ENCODE data around the gene SLC9A9. TPM values are rescaled to one million over a fixed set of nuclear protein-coding genes. Genes with fewer than 3 reads are reported as not detected.

The SLC9A9 gene
- total RNA-seq, 2 donors from 2014 or later: 1.3 to 3.7 TPM

DNA sequence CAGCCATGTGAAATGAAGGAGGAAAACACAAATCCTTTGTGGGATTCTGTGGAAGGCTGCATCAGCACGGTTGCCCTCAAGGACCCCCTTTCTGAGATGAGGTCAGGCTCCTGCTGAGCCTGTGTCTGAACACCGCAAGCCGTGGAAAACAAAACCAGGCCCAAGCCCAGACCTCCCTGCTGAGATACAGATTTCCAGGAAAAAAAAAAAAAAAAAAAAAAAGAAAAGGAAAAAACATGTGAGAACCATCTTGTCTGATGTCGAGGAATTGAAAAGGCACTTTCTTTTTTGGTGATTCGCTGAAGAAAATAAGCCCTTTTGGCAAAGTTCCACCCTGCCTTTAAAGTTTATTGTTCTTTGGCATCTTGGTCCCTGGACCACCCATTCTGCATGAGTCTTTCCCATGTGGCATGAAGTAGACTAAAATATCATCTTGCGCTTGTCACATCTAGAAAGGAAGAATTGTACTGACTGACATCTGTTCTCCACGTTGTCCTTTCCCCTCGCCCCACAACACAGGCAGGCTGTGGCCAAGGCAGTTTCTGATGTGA lies 611.1 kb downstream of the SLC9A9 start:
- Histone ChIP-seq H3K4me3 (ENCODE audit: low read length) (no peak overlapping the region), H3K4me1 (ENCODE audit: control insufficient read depth, insufficient read depth, low read length) (no peaks in the 10 kb centered on the region), H3K9me3 (ENCODE audit: control insufficient read depth, low read length) (no peaks in the 10 kb centered on the region), H3K36me3 (ENCODE audit: control insufficient read depth, insufficient read depth, low read length) (no peaks in the 10 kb centered on the region), H3K27me3 (ENCODE audit: control insufficient read depth, insufficient read depth, low read length, poor library complexity, severe bottlenecking) (no peaks in the 10 kb centered on the region), H3K9ac (ENCODE audit: extremely low read depth, low read length, poor library complexity, severe bottlenecking) (no peak overlapping the region), H3K27ac (ENCODE audit: low read depth, low read length) (peak overlapping the region; percentile 75)
- TF ChIP-seq, protein P1, sequence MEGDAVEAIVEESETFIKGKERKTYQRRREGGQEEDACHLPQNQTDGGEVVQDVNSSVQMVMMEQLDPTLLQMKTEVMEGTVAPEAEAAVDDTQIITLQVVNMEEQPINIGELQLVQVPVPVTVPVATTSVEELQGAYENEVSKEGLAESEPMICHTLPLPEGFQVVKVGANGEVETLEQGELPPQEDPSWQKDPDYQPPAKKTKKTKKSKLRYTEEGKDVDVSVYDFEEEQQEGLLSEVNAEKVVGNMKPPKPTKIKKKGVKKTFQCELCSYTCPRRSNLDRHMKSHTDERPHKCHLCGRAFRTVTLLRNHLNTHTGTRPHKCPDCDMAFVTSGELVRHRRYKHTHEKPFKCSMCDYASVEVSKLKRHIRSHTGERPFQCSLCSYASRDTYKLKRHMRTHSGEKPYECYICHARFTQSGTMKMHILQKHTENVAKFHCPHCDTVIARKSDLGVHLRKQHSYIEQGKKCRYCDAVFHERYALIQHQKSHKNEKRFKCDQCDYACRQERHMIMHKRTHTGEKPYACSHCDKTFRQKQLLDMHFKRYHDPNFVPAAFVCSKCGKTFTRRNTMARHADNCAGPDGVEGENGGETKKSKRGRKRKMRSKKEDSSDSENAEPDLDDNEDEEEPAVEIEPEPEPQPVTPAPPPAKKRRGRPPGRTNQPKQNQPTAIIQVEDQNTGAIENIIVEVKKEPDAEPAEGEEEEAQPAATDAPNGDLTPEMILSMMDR (conservative IDR thresholded peaks at IDR 0.05): no peak
- Mint-ChIP-seq H3K9me3 (no peaks in the 10 kb centered on the region), H3K27ac (no peak overlapping the region), H3K27me3 (ENCODE audit: insufficient read depth) (peaks cover 3% of the 10 kb centered on the region), H3K36me3 (ENCODE audit: low read depth) (no peaks in the 10 kb centered on the region), H3K4me1 (no peaks in the 10 kb centered on the region), H3K4me3 (no peak overlapping the region)
- WGBS, 2 experiments (ENCODE audit: insufficient coverage in 1 of 2, insufficient read length in 1 of 2): 79 to 85% methylated on average over 3 to 8 of the region's 8 CpGs
- DNase-seq: no peak

- Mint-ChIP-seq H3K27ac (no peak overlapping the region), H3K9me3 (no peaks in the 10 kb centered on the region), H3K27me3 (ENCODE audit: insufficient read depth) (peaks cover 3% of the 10 kb centered on the region), H3K36me3 (ENCODE audit: low read depth) (no peaks in the 10 kb centered on the region), H3K4me1 (no peaks in the 10 kb centered on the region), H3K4me3 (no peak overlapping the region)
- Histone ChIP-seq H3K9me3 (ENCODE audit: control insufficient read depth, low read length) (no peaks in the 10 kb centered on the region), H3K4me3 (ENCODE audit: low read length) (no peak overlapping the region), H3K27ac (ENCODE audit: low read depth, low read length) (peak overlapping the region; percentile 75), H3K36me3 (ENCODE audit: control insufficient read depth, insufficient read depth, low read length) (no peaks in the 10 kb centered on the region), H3K27me3 (ENCODE audit: control insufficient read depth, insufficient read depth, low read length, poor library complexity, severe bottlenecking) (no peaks in the 10 kb centered on the region), H3K4me1 (ENCODE audit: control insufficient read depth, insufficient read depth, low read length) (no peaks in the 10 kb centered on the region), H3K9ac (ENCODE audit: extremely low read depth, low read length, poor library complexity, severe bottlenecking) (no peak overlapping the region)
- WGBS, 2 experiments (ENCODE audit: insufficient coverage in 1 of 2, insufficient read length in 1 of 2): 93 to 94% methylated on average over 6 to 10 of the region's 11 CpGs
- TF ChIP-seq, protein P1 (conservative IDR thresholded peaks at IDR 0.05): no peak
- DNase-seq: no peak
These were observed 611.9 kb downstream of the SLC9A9 start for GRCh38 chr3:143236226-143236964.

GRCh38 chr3:143235614-143236204 lies 612.6 kb downstream of the SLC9A9 start:
- no peaks in the 10 kb centered on the region for H3K4me1 Mint-ChIP-seq
- H3K27ac Mint-ChIP-seq: no peak overlapping the region
- Histone ChIP-seq H3K9me3 (ENCODE audit: control insufficient read depth, low read length) (no peaks in the 10 kb centered on the region), H3K4me1 (ENCODE audit: control insufficient read depth, insufficient read depth, low read length) (no peaks in the 10 kb centered on the region), H3K27ac (ENCODE audit: low read depth, low read length) (no peak overlapping the region), H3K36me3 (ENCODE audit: control insufficient read depth, insufficient read depth, low read length) (no peaks in the 10 kb centered on the region), H3K4me3 (ENCODE audit: low read length) (no peak overlapping the region), H3K27me3 (ENCODE audit: control insufficient read depth, insufficient read depth, low read length, poor library complexity, severe bottlenecking) (no peaks in the 10 kb centered on the region), H3K9ac (ENCODE audit: extremely low read depth, low read length, poor library complexity, severe bottlenecking) (no peak overlapping the region)
- H3K27me3 Mint-ChIP-seq (ENCODE audit: insufficient read depth): peaks cover 3% of the 10 kb centered on the region
- no peak for DNase-seq
- H3K36me3 Mint-ChIP-seq (ENCODE audit: low read depth): no peaks in the 10 kb centered on the region
- TF ChIP-seq, protein P1 (conservative IDR thresholded peaks at IDR 0.05): no peak
- WGBS, 2 experiments (ENCODE audit: insufficient coverage in 1 of 2, insufficient read length in 1 of 2): 89% methylated on average over 3 of the region's 3 CpGs; no CpG with 5 or more reads in 1 of the 2 experiments
- no peak overlapping the region for H3K4me3 Mint-ChIP-seq
- H3K9me3 Mint-ChIP-seq: no peaks in the 10 kb centered on the region
